Fibroblast of lung (primary cell): Measurements from ENCODE around the gene EYS. TPM values are rescaled to one million over a fixed set of nuclear protein-coding genes. Genes with fewer than 3 reads are reported as not detected.

Experiments
- DNase-seq, 2 donors: peaks; one replicate each; pipeline versions ENCODE4 v3.0.0 to v3.0.0-alpha.2; 2010; ENCODE audit warnings: low read depth in 2 of 2
- H2AFZ ChIP-seq: 2 replicates; pipeline ENCODE4 v1.5.1; 2012; ENCODE audit warnings: low read length, control low read depth, inconsistent platforms
- H3K27ac ChIP-seq: 2 replicates; pipeline ENCODE4 v1.5.1; 2011; ENCODE audit warnings: low read length, control low read depth; ENCODE audit not compliant: insufficient read depth
- H3K27me3 ChIP-seq: 2 replicates; pipeline ENCODE4 v1.5.1; 2011; ENCODE audit warnings: mild to moderate bottlenecking, low read length; ENCODE audit not compliant: control insufficient read depth, insufficient read depth
- H3K36me3 ChIP-seq: 2 replicates; pipeline ENCODE4 v1.5.1; 2011; ENCODE audit warnings: low read length; ENCODE audit not compliant: control insufficient read depth, insufficient read depth
- H3K4me1 ChIP-seq: 2 replicates; pipeline ENCODE4 v1.5.1; 2011; ENCODE audit warnings: low read length; ENCODE audit not compliant: control insufficient read depth, insufficient read depth; ENCODE audit errors: extremely low read depth
- H3K4me2 ChIP-seq: 2 replicates; pipeline ENCODE4 v1.5.1; 2011; ENCODE audit warnings: low read length, control low read depth; ENCODE audit not compliant: insufficient read depth; ENCODE audit errors: extremely low read depth
- H3K4me3 ChIP-seq, 4 experiments: fragments of 200-600 bp in 1 of 4; sonication (generic) in 1 of 4; replicated peaks in 1 of 4; 2 replicates each; pipeline ENCODE4 v1.5.1; 2011 to 2016; ENCODE audit warnings: low read length in 4 of 4, low read depth in 3 of 4, mild to moderate bottlenecking in 3 of 4, control low read depth in 2 of 4, inconsistent platforms in 1 of 4, mixed read lengths in 1 of 4; ENCODE audit not compliant: insufficient read depth in 1 of 4; ENCODE audit errors: control extremely low read depth in 1 of 4
- H3K79me2 ChIP-seq: 2 replicates; pipeline ENCODE4 v1.5.1; 2012; ENCODE audit warnings: mild to moderate bottlenecking, low read length, inconsistent platforms; ENCODE audit not compliant: control insufficient read depth, insufficient read depth
- H3K9ac ChIP-seq: 2 replicates; pipeline ENCODE4 v1.5.1; 2011; ENCODE audit warnings: mild to moderate bottlenecking, low read length, control low read depth; ENCODE audit not compliant: insufficient read depth
- H3K9me3 ChIP-seq: 2 replicates; pipeline ENCODE4 v1.5.1; 2012; ENCODE audit warnings: low read depth, low read length; ENCODE audit not compliant: control insufficient read depth, insufficient read depth
- H4K20me1 ChIP-seq: 2 replicates; pipeline ENCODE4 v1.5.1; 2011; ENCODE audit warnings: low read length; ENCODE audit not compliant: control insufficient read depth, insufficient read depth; ENCODE audit errors: extremely low read depth
- CTCF ChIP-seq, 2 donors: IDR thresholded peaks in 1 of 2; conservative IDR thresholded peaks in 1 of 2; 1 replicate in 1 of 2; 2 replicates in 1 of 2; pipeline ENCODE4 v1.5.1; 2011 to 2012; ENCODE audit warnings: low read length in 2 of 2, control low read depth in 1 of 2, inconsistent platforms in 1 of 2, low read depth in 1 of 2, mild to moderate bottlenecking in 1 of 2
- EZH2 ChIP-seq: IDR thresholded peaks from 2 replicates; pipeline ENCODE4 v1.5.1; 2012; ENCODE audit warnings: low read length, control low read depth, mild to moderate bottlenecking; ENCODE audit errors: missing control alignments
- polyA plus RNA-seq, 2 donors: library from polyadenylated mRNA; depleted of rRNA in 1 of 2; stranded (reverse) in 1 of 2; unstranded in 1 of 2; fragments of >200 nt; gene quantifications; 2 replicates each; pipeline ENCODE4 v1.2.1, GENCODE V29; 2011 to 2012; ENCODE audit warnings: missing spikeins in 1 of 2
- total RNA-seq: library from RNA; depleted of rRNA; stranded (reverse); fragments of >200 nt; gene quantifications from 2 replicates; pipeline ENCODE4 v1.2.1, GENCODE V29; 2014

Gene EYS
- total and polyA plus RNA-seq, 2 donors (not counting 1 experiment from before 2014, with no cell fraction given), result under 0.01 TPM; not detected in 1

GRCh38 chr6:64896939-64897338, 810.1 kb downstream of the EYS start:
- no peak for TF ChIP-seq CTCF (conservative IDR thresholded peaks at IDR 0.05 in 1 of 2, IDR thresholded peaks at IDR 0.05 in 1 of 2; ENCODE audit: low read depth in 1 of 2, low read length in 2 of 2)
- no peak for TF ChIP-seq EZH2
- no peak overlapping the region for H3K27ac ChIP-seq
- no peak overlapping the region for H3K4me3 ChIP-seq
- no peak overlapping the region for H3K4me2 ChIP-seq
- DNase-seq, result no peak
- H3K4me1 ChIP-seq, result no peaks in the 10 kb centered on the region
- H4K20me1 ChIP-seq, result no peaks in the 10 kb centered on the region
- no peak overlapping the region for H2AFZ ChIP-seq
- H3K79me2 ChIP-seq, result no peaks in the 10 kb centered on the region
- H3K36me3 ChIP-seq, result no peaks in the 10 kb centered on the region
- no peaks in the 10 kb centered on the region for H3K9me3 ChIP-seq
- no peak overlapping the region for H3K9ac ChIP-seq
- no peaks in the 10 kb centered on the region for H3K27me3 ChIP-seq

- H3K9me3 ChIP-seq, result no peaks in the 10 kb centered on the region
- no peaks in the 10 kb centered on the region for H3K27me3 ChIP-seq
- DNase-seq, result no peak
- no peaks in the 10 kb centered on the region for H3K36me3 ChIP-seq
- no peak overlapping the region for H3K27ac ChIP-seq
- TF ChIP-seq EZH2, result no peak
- TF ChIP-seq CTCF (conservative IDR thresholded peaks at IDR 0.05 in 1 of 2, IDR thresholded peaks at IDR 0.05 in 1 of 2; ENCODE audit: low read depth in 1 of 2, low read length in 2 of 2), result no peak
- no peaks in the 10 kb centered on the region for H4K20me1 ChIP-seq
- no peaks in the 10 kb centered on the region for H3K79me2 ChIP-seq
- H3K4me3 ChIP-seq, result no peak overlapping the region
- no peaks in the 10 kb centered on the region for H3K4me1 ChIP-seq
- no peak overlapping the region for H3K9ac ChIP-seq
- H3K4me2 ChIP-seq, result no peak overlapping the region
- no peak overlapping the region for H2AFZ ChIP-seq
Observed at GRCh38 chr6:64895945-64896344, 811.1 kb downstream of the EYS start.

- H3K9ac ChIP-seq, result no peak overlapping the region
- no peaks in the 10 kb centered on the region for H4K20me1 ChIP-seq
- no peak overlapping the region for H3K4me3 ChIP-seq
- no peaks in the 10 kb centered on the region for H3K79me2 ChIP-seq
- H3K27me3 ChIP-seq, result no peaks in the 10 kb centered on the region
- H3K27ac ChIP-seq, result no peak overlapping the region
- no peaks in the 10 kb centered on the region for H3K4me1 ChIP-seq
- TF ChIP-seq CTCF (conservative IDR thresholded peaks at IDR 0.05 in 1 of 2, IDR thresholded peaks at IDR 0.05 in 1 of 2; ENCODE audit: low read depth in 1 of 2, low read length in 2 of 2) (no peak), EZH2 (no peak)
- no peak overlapping the region for H2AFZ ChIP-seq
- H3K4me2 ChIP-seq, result no peak overlapping the region
- H3K36me3 ChIP-seq, result no peaks in the 10 kb centered on the region
- H3K9me3 ChIP-seq, result no peaks in the 10 kb centered on the region
- DNase-seq, result peak; percentile 56 to 58
Observed at GRCh38 chr6:64890609-64891008, 816.4 kb downstream of the EYS start.
